Tibial artery (tissue), 4 donors: ENCODE measurements around the gene RYK.

ENCODE experiments used
- DNase-seq, 2 donors: peaks; one replicate each; pipeline ENCODE4 v3.0.0-alpha.2; 2019
- H3K27ac ChIP-seq, 2 donors: fragments of 200-600 bp; sonication (generic) in 1 of 2; 1 replicate in 1 of 2; 2 replicates in 1 of 2; pipeline ENCODE4 v1.5.1; 2018 to 2019; ENCODE audit warnings: mild to moderate bottlenecking in 1 of 2
- H3K27me3 ChIP-seq, 2 donors: fragments of 200-600 bp; sonication (generic) in 1 of 2; one replicate each; pipeline versions ENCODE4 v1.5.1 to v1.6.0; 2016 to 2019
- H3K36me3 ChIP-seq, 3 donors: fragments of 200-600 bp; sonication (generic) in 2 of 3; one replicate each; pipeline ENCODE4 v1.5.1; 2016 to 2019; ENCODE audit warnings: mild to moderate bottlenecking in 2 of 3
- H3K4me1 ChIP-seq, 4 donors: fragments of 200-600 bp; sonication (generic) in 2 of 4; 1 replicate in 3 of 4; 2 replicates in 1 of 4; pipeline ENCODE4 v1.5.1; 2016 to 2019
- H3K4me3 ChIP-seq, 2 donors: fragments of 200-600 bp; sonication (generic) in 1 of 2; 1 replicate in 1 of 2; 2 replicates in 1 of 2; pipeline ENCODE4 v1.5.1; 2018 to 2019; ENCODE audit warnings: mild to moderate bottlenecking in 2 of 2
- H3K9me3 ChIP-seq, 3 donors: fragments of 200-600 bp; sonication (generic) in 1 of 3; one replicate each; pipeline ENCODE4 v1.5.1; 2016 to 2019
- intact Hi-C: fragments of 100-400 bp; cut with DNase I; formaldehyde crosslinking; loops from one replicate; pipeline ENCODE4 v1.15.0; 2023; ENCODE audit warnings: low total_unique reads
- TF ChIP-seq, protein P1 (sequence below), 2 experiments: fragments of 200-600 bp in 1 of 2; fragments of 450-650 bp in 1 of 2; IDR thresholded peaks; one replicate each; pipeline ENCODE4 v1.5.1; 2017 to 2019; ENCODE audit warnings: antibody characterized with exemption in 2 of 2, mild to moderate bottlenecking in 1 of 2, moderate library complexity in 1 of 2

RYK gene

DNA sequence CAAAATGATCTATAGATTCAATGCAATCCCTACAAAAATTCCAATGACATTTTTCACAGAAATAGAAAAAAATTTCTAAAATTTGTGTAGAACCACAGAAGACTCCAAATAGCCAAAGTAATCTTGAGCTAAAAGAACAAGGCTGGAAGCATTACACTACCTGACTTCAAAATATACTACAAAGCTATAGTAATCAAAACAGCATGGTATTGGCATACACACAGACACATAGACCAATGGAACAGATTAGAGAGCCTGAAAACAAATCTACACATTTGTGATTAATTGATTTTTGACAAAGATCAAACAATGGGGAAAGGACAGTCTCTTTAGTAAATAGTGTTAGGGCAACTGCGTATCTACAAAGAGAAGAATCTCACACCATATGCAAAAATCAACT is 45.3 kb upstream of the RYK start:
- TF ChIP-seq, protein P1, sequence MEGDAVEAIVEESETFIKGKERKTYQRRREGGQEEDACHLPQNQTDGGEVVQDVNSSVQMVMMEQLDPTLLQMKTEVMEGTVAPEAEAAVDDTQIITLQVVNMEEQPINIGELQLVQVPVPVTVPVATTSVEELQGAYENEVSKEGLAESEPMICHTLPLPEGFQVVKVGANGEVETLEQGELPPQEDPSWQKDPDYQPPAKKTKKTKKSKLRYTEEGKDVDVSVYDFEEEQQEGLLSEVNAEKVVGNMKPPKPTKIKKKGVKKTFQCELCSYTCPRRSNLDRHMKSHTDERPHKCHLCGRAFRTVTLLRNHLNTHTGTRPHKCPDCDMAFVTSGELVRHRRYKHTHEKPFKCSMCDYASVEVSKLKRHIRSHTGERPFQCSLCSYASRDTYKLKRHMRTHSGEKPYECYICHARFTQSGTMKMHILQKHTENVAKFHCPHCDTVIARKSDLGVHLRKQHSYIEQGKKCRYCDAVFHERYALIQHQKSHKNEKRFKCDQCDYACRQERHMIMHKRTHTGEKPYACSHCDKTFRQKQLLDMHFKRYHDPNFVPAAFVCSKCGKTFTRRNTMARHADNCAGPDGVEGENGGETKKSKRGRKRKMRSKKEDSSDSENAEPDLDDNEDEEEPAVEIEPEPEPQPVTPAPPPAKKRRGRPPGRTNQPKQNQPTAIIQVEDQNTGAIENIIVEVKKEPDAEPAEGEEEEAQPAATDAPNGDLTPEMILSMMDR (IDR thresholded peaks at IDR 0.05), result no peak
- no peaks in the 10 kb centered on the region for H3K27me3 ChIP-seq
- no peaks in the 10 kb centered on the region for H3K36me3 ChIP-seq
- intact Hi-C loops, result no loop called here
- H3K9me3 ChIP-seq, result no peaks in the 10 kb centered on the region
- DNase-seq, result no peak
- H3K27ac ChIP-seq, result no peak overlapping the region
- H3K4me1 ChIP-seq, result peaks cover 0 to 14% (median 10%) of the 10 kb centered on the region in 4 donors
- H3K4me3 ChIP-seq, result no peak overlapping the region

DNA sequence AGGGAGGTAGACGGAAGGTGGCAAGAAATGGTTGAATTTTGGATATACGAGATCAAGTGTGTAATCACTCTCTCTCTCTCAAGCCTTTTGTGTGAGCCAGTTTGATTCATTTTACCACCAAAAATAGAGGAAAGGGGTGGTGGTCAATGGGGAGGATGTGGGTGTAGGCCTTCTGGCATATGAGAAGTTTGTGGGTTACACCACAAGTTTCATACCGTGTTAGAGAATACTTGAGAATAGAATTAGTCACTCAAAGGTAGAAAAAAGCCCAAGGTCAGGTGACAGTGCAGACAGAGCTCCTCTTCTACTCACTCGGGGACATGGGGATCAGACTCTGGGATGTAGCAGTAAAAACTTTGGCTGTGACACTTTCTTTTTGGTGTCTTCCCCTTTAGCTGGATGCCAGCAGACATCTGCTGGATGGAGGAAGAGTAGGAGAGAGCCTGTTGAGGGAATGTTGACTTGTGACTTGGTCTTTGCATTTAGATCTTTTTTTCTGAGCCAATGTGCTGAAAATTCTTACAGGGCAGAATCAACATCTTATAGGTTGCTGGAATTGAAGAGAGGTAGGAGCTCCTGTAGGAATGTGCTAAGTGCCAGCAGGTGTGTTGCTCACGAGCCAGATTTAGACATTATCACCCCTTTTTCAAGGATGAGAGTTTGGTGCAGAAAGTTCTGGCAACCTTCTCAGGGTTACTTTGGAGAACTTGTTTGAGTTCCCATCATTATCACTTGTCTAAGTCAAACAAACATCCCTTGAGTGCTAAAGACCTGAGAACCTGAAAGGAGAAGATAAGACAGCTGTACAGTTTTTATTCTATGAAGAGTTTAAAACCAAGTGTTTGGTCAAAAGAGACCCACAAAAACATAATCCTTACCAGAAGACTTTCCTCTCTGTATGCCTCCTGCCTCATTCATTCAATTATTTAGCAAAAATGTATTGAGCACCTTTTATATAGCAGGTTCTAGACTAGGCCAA is 43.9 kb upstream of the RYK start:
- Histone ChIP-seq H3K36me3 (no peaks in the 10 kb centered on the region), H3K27ac (no peak overlapping the region), H3K4me3 (no peak overlapping the region), H3K27me3 (no peaks in the 10 kb centered on the region), H3K4me1 (peaks cover 0 to 15% (median 12%) of the 10 kb centered on the region in 4 donors), H3K9me3 (no peaks in the 10 kb centered on the region)
- TF ChIP-seq, protein P1 (IDR thresholded peaks at IDR 0.05), result no peak
- DNase-seq, result no peak
- intact Hi-C loops, result no loop called here

DNA sequence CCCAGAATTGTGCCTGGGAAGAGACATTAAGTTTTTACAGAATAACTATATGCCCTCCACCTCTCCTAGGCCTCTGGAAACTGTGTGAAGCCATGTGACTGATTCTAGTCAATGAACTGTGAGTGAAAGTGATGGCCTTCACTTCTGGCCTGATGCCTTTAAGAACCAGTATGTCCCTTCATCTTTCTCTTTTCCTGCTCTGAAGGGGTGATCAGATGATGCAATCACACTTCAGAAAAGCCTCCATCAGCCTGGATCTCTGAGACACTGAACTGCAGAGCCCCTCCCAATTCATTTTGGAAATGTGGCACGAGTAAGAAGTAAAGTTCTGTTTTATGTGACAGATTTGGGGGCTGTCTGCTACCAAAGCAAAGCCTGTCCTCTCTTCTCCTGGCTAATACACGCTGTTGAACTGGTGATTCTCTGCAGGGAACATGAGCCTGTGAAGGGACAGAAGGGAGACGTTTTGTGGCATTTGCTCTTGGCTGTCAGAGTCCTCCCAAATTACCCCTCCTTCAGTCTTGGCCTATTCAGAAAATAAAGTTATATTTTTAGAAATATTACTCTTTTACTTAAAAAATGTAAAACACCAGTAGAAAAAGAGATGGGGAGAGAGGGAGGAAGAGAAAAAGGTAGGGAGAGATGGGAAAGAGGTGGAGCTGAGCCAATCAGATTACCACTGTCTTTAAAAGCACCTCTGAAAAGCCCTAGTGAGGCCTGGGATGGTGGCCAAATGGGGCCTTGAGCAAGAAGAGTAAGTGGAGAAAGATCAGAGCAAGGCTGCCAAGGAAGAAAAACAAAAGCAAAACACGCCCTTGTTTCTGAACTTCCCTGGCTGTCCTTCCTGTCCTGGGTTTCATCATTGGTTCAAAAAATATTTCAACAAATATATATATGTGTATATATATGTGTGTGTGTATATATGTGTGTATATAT is 40.9 kb upstream of the RYK start:
- H3K4me3 ChIP-seq, result no peak overlapping the region
- TF ChIP-seq, protein P1 (IDR thresholded peaks at IDR 0.05), result no peak
- H3K27me3 ChIP-seq, result no peaks in the 10 kb centered on the region
- intact Hi-C loops, result no loop called here
- peak; percentile 87 to 94 for DNase-seq
- H3K9me3 ChIP-seq, result no peaks in the 10 kb centered on the region
- peaks cover 0 to 14% (median 10%) of the 10 kb centered on the region in 4 donors for H3K4me1 ChIP-seq
- peak overlapping the region; percentile 32 to 57 for H3K27ac ChIP-seq
- H3K36me3 ChIP-seq, result no peaks in the 10 kb centered on the region

DNA sequence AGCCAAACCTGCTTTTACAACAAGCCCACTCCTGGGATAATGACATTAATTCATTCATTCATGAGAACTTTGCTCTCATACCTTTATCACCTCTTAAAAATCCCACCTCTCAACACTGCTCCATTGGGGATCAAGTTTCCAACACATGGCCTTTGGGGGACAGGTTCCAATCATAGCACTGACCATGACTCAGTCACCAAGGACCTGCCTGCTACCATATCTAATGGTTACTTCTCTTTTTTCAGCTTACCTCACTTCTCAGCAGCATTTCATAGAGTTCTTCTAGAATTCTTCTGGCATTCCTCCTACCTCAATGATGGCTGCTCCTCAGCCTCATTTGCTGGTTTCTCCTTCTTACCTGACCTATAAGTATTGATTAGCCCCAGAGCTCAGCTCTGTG is 36.9 kb upstream of the RYK start:
- Histone ChIP-seq H3K9me3 (no peaks in the 10 kb centered on the region), H3K27ac (no peak overlapping the region), H3K4me3 (no peak overlapping the region), H3K36me3 (no peaks in the 10 kb centered on the region), H3K27me3 (no peaks in the 10 kb centered on the region), H3K4me1 (peaks cover 0 to 14% (median 10%) of the 10 kb centered on the region in 4 donors)
- DNase-seq, result no peak
- TF ChIP-seq, protein P1 (IDR thresholded peaks at IDR 0.05), result no peak
- intact Hi-C loops, result no loop called here

DNA sequence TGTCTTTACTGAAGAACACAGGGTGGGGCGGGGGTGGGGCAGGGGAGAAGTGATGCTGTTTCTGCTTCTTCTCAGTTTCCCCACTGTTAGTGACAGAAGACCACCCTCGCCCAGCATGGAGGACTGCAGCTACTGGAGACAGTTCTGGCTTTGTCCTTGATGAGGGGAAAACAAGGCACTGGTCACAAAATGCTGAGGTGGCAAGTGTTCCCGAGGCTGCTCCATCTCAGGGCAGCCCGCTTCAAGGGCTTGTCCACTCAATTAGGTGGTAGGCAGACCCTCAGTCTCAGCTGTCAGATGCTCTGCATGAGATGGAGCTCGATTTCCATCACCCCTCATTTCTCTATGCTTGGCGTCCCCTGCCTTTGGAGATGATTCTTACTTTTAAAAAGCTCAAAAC is 33.8 kb upstream of the RYK start:
- Histone ChIP-seq H3K4me3 (no peak overlapping the region), H3K27ac (no peak overlapping the region), H3K4me1 (no peaks in the 10 kb centered on the region), H3K9me3 (no peaks in the 10 kb centered on the region), H3K36me3 (no peaks in the 10 kb centered on the region), H3K27me3 (no peaks in the 10 kb centered on the region)
- TF ChIP-seq, protein P1 (IDR thresholded peaks at IDR 0.05), result no peak
- no peak for DNase-seq
- intact Hi-C loops, result no loop called here
